DMS153 treated with DMSO at 0.1 percent for 48 hours (cell line): Measurements from ENCODE around the gene NARS2.
"Not testable (repeated sequence)": the region's sequence is repeated elsewhere in the genome, so short reads cannot be mapped to it uniquely, and the experiment has no call there.

Experiments used
- DNase-seq: peaks from one replicate; lab custom pipeline; 2025; ENCODE audit not compliant: unreplicated experiment; lab: John Stamatoyannopoulos, UW

The NARS2 gene

GRCh38 chr11:78547931-78548705 is 26.5 kb downstream of the NARS2 start:
- DNase-seq: no peak

GRCh38 chr11:78542007-78542406 is 32.7 kb downstream of the NARS2 start:
- DNase-seq: no peak

- DNase-seq: no peak
These were observed 33.1 kb downstream of the NARS2 start for GRCh38 chr11:78541537-78541936.

- no peak for DNase-seq
These were observed 34.4 kb downstream of the NARS2 start for GRCh38 chr11:78540256-78540655.

GRCh38 chr11:78539506-78539905 is 35.2 kb downstream of the NARS2 start:
- no peak for DNase-seq

GRCh38 chr11:78536933-78537332 is 37.7 kb downstream of the NARS2 start:
- no peak for DNase-seq

- DNase-seq: no peak
These were observed 38.7 kb downstream of the NARS2 start for GRCh38 chr11:78535920-78536319.

- DNase-seq: no peak
These were observed 39.6 kb downstream of the NARS2 start for GRCh38 chr11:78535027-78535426.

GRCh38 chr11:78533399-78533798 is 41.3 kb downstream of the NARS2 start:
- DNase-seq: no peak

GRCh38 chr11:78532991-78533390 is 41.7 kb downstream of the NARS2 start:
- DNase-seq: no peak

- DNase-seq: no peak
These were observed 48.0 kb downstream of the NARS2 start for GRCh38 chr11:78526497-78527146.

GRCh38 chr11:78525720-78526119 is 48.9 kb downstream of the NARS2 start:
- DNase-seq: no peak

GRCh38 chr11:78520230-78520629 is 54.4 kb downstream of the NARS2 start:
- DNase-seq: no peak

GRCh38 chr11:78516281-78516680 is 58.4 kb downstream of the NARS2 start:
- DNase-seq: no peak

GRCh38 chr11:78514922-78515502 is 59.7 kb downstream of the NARS2 start:
- DNase-seq: no peak

- not testable (repeated sequence) for DNase-seq
These were observed 61.6 kb downstream of the NARS2 start for GRCh38 chr11:78513085-78513484.

GRCh38 chr11:78510597-78510996 is 64.1 kb downstream of the NARS2 start:
- no peak for DNase-seq

- no peak for DNase-seq
These were observed 64.6 kb downstream of the NARS2 start for GRCh38 chr11:78510025-78510596.

GRCh38 chr11:78504708-78505107 is 70.0 kb downstream of the NARS2 start:
- DNase-seq: no peak

GRCh38 chr11:78504181-78504580 is 70.5 kb downstream of the NARS2 start:
- DNase-seq: no peak

GRCh38 chr11:78499971-78500370 is 74.7 kb downstream of the NARS2 start:
- DNase-seq: no peak

- no peak for DNase-seq
These were observed 77.4 kb downstream of the NARS2 start for GRCh38 chr11:78497293-78497692.
